Measurements from ENCODE around the gene GPR45.

Gene GPR45

DNA sequence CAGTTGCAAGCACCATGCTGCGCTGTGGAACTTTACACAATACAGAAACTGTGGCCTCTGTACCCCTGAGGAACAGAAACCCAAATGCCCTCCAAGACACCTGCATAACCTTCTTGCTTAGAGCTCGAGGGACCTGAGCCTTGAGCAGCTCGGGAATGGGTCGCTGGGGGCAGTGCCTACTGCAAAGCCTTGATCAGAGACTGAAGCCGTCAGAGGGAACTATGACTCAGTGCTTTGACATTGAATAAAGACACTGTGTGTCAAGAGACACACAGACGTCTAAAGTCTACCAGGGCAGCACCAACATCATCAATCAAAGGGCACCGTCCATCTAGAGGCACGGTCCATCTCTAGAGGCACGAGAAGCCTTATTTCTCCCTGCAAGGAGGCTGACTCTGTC lies 30.6 kb downstream of the GPR45 start:
- TF ChIP-seq, protein P1, sequence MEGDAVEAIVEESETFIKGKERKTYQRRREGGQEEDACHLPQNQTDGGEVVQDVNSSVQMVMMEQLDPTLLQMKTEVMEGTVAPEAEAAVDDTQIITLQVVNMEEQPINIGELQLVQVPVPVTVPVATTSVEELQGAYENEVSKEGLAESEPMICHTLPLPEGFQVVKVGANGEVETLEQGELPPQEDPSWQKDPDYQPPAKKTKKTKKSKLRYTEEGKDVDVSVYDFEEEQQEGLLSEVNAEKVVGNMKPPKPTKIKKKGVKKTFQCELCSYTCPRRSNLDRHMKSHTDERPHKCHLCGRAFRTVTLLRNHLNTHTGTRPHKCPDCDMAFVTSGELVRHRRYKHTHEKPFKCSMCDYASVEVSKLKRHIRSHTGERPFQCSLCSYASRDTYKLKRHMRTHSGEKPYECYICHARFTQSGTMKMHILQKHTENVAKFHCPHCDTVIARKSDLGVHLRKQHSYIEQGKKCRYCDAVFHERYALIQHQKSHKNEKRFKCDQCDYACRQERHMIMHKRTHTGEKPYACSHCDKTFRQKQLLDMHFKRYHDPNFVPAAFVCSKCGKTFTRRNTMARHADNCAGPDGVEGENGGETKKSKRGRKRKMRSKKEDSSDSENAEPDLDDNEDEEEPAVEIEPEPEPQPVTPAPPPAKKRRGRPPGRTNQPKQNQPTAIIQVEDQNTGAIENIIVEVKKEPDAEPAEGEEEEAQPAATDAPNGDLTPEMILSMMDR (IDR thresholded peaks at IDR 0.05), result no peak

DNA sequence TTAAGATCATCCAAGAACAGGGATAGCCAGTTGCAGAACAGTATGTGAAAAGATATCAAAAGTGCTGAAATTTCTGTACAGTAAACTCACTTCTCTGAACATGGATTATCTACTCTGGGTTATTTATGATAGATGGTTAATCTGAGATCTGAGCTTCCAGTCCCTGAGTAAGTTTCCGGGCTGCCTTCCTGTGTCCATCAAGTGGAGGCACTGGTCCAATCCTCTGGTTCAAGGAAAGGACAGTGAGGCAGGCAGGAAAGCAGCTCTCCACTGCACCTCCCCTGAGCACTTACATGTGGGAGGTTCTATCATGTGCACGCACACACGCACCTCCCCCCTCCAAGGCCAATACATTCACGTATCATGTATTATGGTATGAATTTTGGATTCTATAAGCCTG lies 32.5 kb downstream of the GPR45 start:
- TF ChIP-seq, protein P1 (IDR thresholded peaks at IDR 0.05), result no peak

DNA sequence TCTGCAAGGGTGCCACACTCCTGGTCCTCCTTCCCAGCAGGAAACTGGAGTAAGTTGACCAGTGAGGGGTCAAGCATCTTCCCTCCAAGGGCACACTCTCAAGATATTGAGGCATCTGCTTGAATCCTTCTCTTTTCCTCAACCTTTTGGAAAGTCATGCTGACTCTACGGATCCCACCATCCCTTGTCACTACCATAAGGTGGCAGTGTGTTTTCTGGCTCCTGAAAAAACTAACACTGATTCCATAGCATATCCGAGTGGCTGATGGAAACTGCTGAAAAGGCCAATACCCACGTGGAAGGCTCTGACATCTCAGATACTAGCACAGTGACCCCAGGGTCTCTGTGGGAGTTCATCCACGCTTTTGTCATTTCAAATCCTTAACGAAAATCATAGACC lies 37.1 kb downstream of the GPR45 start:
- TF ChIP-seq, protein P1 (IDR thresholded peaks at IDR 0.05), result no peak

DNA sequence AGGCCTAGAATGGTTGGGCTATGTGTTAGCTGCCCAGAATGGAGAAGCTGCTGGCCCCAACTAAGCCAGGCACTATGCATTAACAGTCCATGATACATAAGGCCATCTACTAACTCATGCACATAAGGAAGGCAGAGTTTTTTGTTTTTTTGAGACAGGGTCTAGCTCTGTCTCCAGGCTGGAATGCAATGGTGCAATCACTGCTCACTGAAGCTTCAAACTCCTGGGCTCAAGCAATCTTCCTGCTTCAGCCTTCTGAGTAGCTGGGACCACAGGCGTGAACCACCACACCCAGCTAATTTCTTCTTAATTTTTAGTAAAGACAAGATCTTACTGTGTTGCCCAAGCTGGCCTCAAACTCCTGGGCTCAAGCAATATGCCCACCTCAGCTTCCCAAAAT lies 37.6 kb downstream of the GPR45 start:
- TF ChIP-seq, protein P1 (IDR thresholded peaks at IDR 0.05), result no peak

DNA sequence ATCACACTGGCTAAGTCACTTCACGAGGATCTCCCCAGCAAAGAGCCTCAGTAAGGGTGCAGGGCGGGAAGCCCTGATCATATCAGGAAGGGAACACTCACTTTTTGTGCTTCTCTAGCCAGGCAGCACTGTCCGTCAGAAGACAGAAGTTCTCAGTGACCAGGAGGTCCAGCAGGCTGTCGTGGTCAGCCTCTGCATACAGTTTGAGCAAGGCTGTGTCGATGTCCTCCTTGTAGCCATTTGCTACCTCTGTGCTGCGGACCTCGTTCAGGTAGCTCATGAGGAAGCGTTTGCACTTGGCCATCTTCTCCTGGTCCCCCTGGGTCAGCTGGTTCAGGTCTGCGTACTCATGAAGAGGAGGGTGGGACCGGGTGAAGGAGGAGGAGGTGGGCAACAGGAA lies 38.7 kb downstream of the GPR45 start:
- TF ChIP-seq, protein P1 (IDR thresholded peaks at IDR 0.05), result no peak

DNA sequence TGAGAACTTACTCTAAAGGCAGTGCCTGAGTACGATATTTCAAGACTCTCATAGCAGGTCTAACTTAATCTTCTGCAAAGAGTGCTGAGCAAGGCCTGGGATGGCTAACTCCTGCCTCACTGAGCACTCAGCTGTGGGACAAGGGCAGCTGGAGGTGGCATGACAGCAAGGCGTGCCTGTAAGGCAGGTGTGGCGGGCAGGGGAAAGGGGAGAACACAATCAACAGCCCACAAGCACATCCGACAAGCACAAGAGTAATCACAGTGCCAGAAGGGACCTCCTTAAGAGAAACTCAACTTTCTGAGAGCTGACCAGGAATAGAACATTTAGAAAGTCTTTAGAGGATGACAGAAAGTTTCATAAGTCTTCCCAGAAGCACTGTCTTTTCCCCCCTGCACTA lies 42.0 kb downstream of the GPR45 start:
- TF ChIP-seq, protein P1 (IDR thresholded peaks at IDR 0.05), result no peak

DNA sequence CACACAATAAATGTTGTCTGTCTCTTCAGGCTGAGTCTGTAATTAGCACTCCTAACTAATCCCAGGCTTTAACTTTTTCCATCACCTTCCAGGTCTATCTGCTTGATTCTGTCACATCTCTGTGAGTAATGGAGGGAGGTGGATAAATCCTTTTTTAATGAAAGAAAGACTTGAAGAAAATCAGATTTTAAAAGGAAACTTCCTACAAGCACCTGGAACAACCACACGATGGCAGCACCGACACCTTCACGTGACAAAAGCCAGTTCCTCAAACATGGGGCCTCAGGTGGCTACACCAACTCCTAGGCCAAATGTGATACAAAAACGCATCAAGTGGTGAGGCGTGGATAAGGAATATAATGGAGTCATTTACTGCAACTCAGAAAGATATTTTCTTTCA lies 46.1 kb downstream of the GPR45 start:
- TF ChIP-seq, protein P1 (IDR thresholded peaks at IDR 0.05), result peak; percentile 52

DNA sequence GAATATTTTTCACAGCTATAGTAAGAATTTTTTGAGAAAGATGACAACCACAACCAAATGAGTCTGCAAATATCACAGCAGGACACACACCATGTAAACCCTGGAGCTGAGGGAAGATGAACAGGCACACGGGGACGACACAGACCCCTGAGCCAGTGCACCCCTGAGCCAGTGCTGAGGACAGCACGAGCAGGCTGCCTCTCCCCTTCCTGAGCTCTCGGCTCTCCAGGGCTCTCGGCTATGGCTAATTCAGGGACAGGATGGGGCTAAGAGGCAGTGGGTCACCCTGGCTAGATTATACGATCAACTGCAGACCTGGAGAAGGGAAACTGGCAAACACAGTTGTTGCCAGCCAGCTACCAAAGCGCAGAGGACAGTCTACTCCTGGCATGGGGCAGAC lies 46.6 kb downstream of the GPR45 start:
- TF ChIP-seq, protein P1 (IDR thresholded peaks at IDR 0.05), result no peak
